Measurements from ENCODE around the gene SBSN. TPM values are rescaled to one million over a fixed set of nuclear protein-coding genes. Genes with fewer than 3 reads are reported as not detected.

Gene SBSN
- total RNA-seq, 2 experiments from 2014 or later, result not detected

DNA sequence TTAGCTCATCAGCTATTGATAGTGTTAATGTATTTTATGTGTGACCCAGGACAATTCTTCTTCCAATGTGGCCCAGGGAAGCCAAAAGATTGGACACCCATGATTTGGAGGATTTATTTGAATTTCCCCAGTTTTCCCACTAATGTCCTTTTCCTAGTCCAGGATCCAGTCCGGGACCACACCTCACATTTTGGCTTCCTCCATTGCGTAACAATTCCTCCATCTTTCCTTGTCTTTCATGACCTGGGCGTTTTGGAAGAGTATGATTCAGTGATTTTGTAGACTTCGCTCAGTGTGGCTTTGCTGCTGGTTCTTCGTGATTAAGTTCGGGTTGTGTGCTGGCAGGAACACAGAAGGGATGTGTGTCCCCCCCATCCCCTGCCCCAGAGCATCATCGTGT lies 38.6 kb upstream of the SBSN start:
- Histone ChIP-seq H3K36me3 (ENCODE audit: insufficient read depth, low read length) (no peaks in the 10 kb centered on the region), H3K9me2 (ENCODE audit: insufficient read depth, low read length) (no peaks in the 10 kb centered on the region), H4K20me1 (ENCODE audit: insufficient read depth, low read length) (no peaks in the 10 kb centered on the region), H3K9me3 (ENCODE audit: low read length) (no peaks in the 10 kb centered on the region), H3K79me2 (ENCODE audit: insufficient read depth, low read depth, low read length) (no peaks in the 10 kb centered on the region), H3K4me1 (ENCODE audit: insufficient read depth, low read length, poor library complexity, severe bottlenecking) (no peaks in the 10 kb centered on the region), H2AFZ (ENCODE audit: low read length) (no peak overlapping the region), H3K4me2 (ENCODE audit: low read length) (no peak overlapping the region), H3K27ac (ENCODE audit: low read depth, low read length, poor library complexity, severe bottlenecking) (no peak overlapping the region), H3K4me3 (ENCODE audit: low read depth, low read length, poor library complexity, severe bottlenecking) (no peak overlapping the region)
- intact Hi-C loops (cut with micrococcal nuclease; ENCODE audit: unreplicated experiment), result no loop called here
- DNase-seq (ENCODE audit: low spot score), result no peak
- ChIA-PET POLR2A (interaction anchor here (0.6 kb wide), 1 partner anchor 435 kb away, joined by 3 read pairs; no protein-coding TSS in a partner anchor), CTCF (ENCODE audit: unreplicated experiment) (no interaction called here)
- BruUV-seq (replicated peaks), result no TSS peak
- TF ChIP-seq, protein P1, sequence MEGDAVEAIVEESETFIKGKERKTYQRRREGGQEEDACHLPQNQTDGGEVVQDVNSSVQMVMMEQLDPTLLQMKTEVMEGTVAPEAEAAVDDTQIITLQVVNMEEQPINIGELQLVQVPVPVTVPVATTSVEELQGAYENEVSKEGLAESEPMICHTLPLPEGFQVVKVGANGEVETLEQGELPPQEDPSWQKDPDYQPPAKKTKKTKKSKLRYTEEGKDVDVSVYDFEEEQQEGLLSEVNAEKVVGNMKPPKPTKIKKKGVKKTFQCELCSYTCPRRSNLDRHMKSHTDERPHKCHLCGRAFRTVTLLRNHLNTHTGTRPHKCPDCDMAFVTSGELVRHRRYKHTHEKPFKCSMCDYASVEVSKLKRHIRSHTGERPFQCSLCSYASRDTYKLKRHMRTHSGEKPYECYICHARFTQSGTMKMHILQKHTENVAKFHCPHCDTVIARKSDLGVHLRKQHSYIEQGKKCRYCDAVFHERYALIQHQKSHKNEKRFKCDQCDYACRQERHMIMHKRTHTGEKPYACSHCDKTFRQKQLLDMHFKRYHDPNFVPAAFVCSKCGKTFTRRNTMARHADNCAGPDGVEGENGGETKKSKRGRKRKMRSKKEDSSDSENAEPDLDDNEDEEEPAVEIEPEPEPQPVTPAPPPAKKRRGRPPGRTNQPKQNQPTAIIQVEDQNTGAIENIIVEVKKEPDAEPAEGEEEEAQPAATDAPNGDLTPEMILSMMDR (conservative IDR thresholded peaks at IDR 0.05; ENCODE audit: low read length), result no peak
- TF ChIP-seq EZH2phosphoT487 (IDR thresholded peaks at IDR 0.05; ENCODE audit: borderline replicate concordance, low read depth, low read length), result no peak

DNA sequence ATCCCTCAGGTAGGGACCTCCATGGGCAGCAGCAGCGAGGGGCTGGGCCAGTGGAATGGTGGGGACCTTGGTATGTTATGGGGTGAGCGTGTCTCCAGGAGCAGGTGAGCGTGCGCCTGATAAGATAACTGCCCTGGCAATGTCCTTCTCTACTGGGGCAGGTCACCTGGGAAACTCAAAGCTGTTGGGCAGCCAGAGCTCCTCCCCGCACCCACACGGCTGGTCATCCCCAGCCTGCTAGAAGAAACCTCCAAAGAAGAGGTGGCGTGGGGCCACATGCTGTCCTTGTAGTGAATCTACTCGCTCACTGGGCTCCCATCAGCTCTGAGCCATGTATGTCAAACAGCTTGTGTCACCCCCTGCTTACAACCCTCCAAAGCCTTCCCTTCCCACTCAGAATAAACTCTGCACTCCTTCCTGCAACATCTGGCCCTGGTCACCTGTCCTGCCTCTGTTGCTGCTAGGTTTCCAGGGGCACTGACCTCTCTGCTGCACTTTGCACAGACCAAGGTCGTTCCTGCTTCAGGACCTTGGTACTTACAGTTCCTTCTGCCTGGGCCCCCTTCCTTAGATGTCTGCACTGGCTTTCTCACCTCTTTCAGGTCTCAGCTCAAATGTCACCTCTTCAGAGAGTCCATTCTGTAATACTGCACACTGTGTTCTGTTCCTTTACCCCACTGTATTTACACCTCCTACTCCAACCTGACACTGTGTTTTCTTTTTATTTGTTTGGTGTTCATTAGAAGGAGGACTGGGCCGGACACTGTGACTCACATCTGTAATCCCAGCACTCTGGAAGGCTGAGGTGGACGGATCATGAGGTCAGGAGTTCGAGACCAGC lies 37.1 kb upstream of the SBSN start:
- no peaks in the 10 kb centered on the region for H3K9me2 ChIP-seq (ENCODE audit: insufficient read depth, low read length)
- H3K4me1 ChIP-seq (ENCODE audit: insufficient read depth, low read length, poor library complexity, severe bottlenecking), result no peaks in the 10 kb centered on the region
- H3K9me3 ChIP-seq (ENCODE audit: low read length), result no peaks in the 10 kb centered on the region
- no peaks in the 10 kb centered on the region for H4K20me1 ChIP-seq (ENCODE audit: insufficient read depth, low read length)
- H3K4me3 ChIP-seq (ENCODE audit: low read depth, low read length, poor library complexity, severe bottlenecking), result no peak overlapping the region
- H3K36me3 ChIP-seq (ENCODE audit: insufficient read depth, low read length), result no peaks in the 10 kb centered on the region
- ChIA-PET CTCF (ENCODE audit: unreplicated experiment) (interaction anchor here (1.1 kb wide), 1 partner anchor 78 kb away, joined by 3 read pairs; no protein-coding TSS in a partner anchor), POLR2A (interaction anchor here (0.7 kb wide), 2 partner anchors 13 to 210 kb away, joined by 4 to 8 read pairs; no protein-coding TSS in a partner anchor)
- intact Hi-C loops (cut with micrococcal nuclease; ENCODE audit: unreplicated experiment), result no loop called here
- H3K4me2 ChIP-seq (ENCODE audit: low read length), result no peak overlapping the region
- TF ChIP-seq, protein P1 (conservative IDR thresholded peaks at IDR 0.05; ENCODE audit: low read length), result no peak
- TF ChIP-seq EZH2phosphoT487 (IDR thresholded peaks at IDR 0.05; ENCODE audit: borderline replicate concordance, low read depth, low read length), result no peak
- no peak for DNase-seq (ENCODE audit: low spot score)
- H3K27ac ChIP-seq (ENCODE audit: low read depth, low read length, poor library complexity, severe bottlenecking), result no peak overlapping the region
- no peaks in the 10 kb centered on the region for H3K79me2 ChIP-seq (ENCODE audit: insufficient read depth, low read depth, low read length)
- BruUV-seq (replicated peaks), result no TSS peak
- H2AFZ ChIP-seq (ENCODE audit: low read length), result no peak overlapping the region

DNA sequence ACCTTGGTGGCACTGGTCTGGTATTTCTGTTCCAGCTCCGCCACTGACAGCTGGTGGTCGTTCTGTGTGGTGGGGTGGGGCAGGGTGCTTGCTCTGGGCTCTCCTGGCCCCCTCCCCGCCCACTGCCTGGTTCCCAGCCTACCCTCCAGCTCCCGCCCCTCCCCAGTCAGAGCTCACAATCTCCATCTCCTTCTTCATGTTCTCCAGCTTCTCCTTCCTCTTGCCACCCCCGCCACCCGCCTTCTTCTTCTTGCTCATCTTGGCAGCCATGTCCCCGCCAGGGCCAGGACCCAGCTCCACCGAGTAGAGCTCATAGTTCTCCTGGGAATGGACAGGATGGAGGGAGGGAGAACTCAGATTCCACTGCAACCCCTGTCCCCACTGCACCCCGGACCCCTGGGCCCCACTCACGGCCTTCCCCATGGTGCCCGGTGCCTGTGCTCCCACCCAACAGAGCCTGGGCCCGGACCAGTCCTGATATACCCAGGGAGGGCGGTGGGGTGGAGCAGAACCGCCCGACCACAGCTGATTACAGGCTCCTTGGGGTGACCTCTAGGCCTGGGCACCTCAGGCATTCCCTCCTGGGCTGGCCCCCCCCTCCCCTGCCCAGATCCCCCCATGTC lies 35.2 kb upstream of the SBSN start, which contains the start of gene ATP4A:
TSS of gene ATP4A (minus strand) at position 452 of the 623 bp plus-strand sequence. CDS start at position 423, 29 bp downstream.
- POLR2A ChIA-PET, result no interaction called here
- no peaks in the 10 kb centered on the region for H4K20me1 ChIP-seq (ENCODE audit: insufficient read depth, low read length)
- TF ChIP-seq EZH2phosphoT487 (IDR thresholded peaks at IDR 0.05; ENCODE audit: borderline replicate concordance, low read depth, low read length), result no peak
- TF ChIP-seq, protein P1 (conservative IDR thresholded peaks at IDR 0.05; ENCODE audit: low read length), result no peak
- intact Hi-C loops (cut with micrococcal nuclease; ENCODE audit: unreplicated experiment), result no loop called here
- no peaks in the 10 kb centered on the region for H3K9me3 ChIP-seq (ENCODE audit: low read length)
- H3K4me3 ChIP-seq (ENCODE audit: low read depth, low read length, poor library complexity, severe bottlenecking), result no peak within 1 kb of the TSS
- no TSS peak for BruUV-seq (replicated peaks)
- no peak within 1 kb of the TSS for H3K4me2 ChIP-seq (ENCODE audit: low read length)
- H2AFZ ChIP-seq (ENCODE audit: low read length), result no peak within 1 kb of the TSS
- no peaks in the 10 kb centered on the region for H3K9me2 ChIP-seq (ENCODE audit: insufficient read depth, low read length)
- no peak within 1 kb of the TSS for H3K27ac ChIP-seq (ENCODE audit: low read depth, low read length, poor library complexity, severe bottlenecking)
- peaks cover 13% of the 10 kb centered on the region for H3K4me1 ChIP-seq (ENCODE audit: insufficient read depth, low read length, poor library complexity, severe bottlenecking)
- DNase-seq (ENCODE audit: low spot score), result no peak
- no peaks in the 10 kb centered on the region for H3K79me2 ChIP-seq (ENCODE audit: insufficient read depth, low read depth, low read length)
- no peaks in the 10 kb centered on the region for H3K36me3 ChIP-seq (ENCODE audit: insufficient read depth, low read length)
- CTCF ChIA-PET (ENCODE audit: unreplicated experiment), result no interaction called here
